ENCODE measurements around the gene GFPT1.

The GFPT1 gene

GRCh38 chr2:69291004-69291650, 95.9 kb downstream of the GFPT1 start:
- DNase-seq (ENCODE audit: low read depth): no peak

DNA sequence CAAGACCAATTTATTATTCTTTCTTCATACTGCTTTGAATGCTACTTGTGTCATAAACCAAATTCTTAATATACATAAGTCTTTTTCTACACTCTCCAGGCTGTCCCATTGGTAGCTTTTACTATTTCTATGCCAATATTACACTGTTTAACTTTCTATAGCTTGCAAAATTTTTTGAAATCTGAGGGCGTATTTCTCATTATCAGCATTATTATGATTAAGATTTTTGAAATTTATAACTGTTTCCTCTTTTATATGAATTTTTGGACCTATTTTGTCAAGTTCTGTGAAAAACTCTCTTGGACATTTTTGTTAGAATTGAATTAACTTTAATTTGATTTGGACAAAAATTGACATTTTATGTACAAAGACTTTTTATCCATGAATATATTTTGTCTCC, 98.6 kb downstream of the GFPT1 start:
- DNase-seq (ENCODE audit: low read depth): no peak

- DNase-seq (ENCODE audit: low read depth): no peak
Observed at GRCh38 chr2:69287544-69287943, 99.5 kb downstream of the GFPT1 start.

- DNase-seq (ENCODE audit: low read depth): no peak
Observed at GRCh38 chr2:69285379-69285894, 101.6 kb downstream of the GFPT1 start.

- DNase-seq (ENCODE audit: low read depth): no peak
Observed at GRCh38 chr2:69280796-69281412, 106.1 kb downstream of the GFPT1 start.

- no peak for DNase-seq (ENCODE audit: low read depth)
Observed at GRCh38 chr2:69279931-69280681, 106.9 kb downstream of the GFPT1 start.

DNA sequence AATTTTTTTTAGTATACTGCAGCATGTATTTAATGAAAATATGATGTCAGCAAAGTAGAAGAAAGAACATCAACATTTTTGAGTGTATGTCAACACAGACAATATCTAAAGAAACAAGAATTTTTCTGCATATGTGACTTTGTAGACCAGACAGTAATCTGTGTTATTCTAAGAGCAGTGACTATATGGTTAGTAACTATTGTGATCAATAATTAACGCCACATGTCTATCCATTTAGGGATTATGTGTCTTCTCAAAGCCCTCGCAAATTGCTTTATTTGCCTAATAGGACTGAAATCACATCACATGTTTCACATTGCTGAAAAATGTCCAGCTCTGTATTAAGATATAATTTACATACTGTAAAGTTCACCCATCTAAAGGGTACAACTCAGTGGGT, 107.8 kb downstream of the GFPT1 start:
- no peak for DNase-seq (ENCODE audit: low read depth)

GRCh38 chr2:69278366-69278765, 108.7 kb downstream of the GFPT1 start:
- no peak for DNase-seq (ENCODE audit: low read depth)

DNA sequence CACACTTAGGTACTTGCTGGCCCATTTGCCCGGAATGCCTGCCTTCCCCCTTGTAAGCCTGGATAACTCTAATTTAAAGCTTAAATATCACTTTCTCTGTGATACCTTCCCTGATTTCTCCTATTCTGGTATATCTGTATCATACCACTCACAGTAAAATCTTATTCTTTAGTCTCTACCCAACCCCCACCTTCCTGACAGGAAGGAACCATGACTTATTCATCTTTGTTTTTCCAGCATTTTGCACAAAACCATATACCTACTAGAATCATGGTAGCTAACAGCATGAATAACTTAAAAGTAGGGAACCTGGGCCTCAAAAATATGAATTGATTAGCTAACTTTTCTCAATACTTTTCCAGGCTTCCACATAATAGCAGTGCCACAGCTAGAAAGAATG, 111.5 kb downstream of the GFPT1 start:
- no peak for DNase-seq (ENCODE audit: low read depth)

- DNase-seq (ENCODE audit: low read depth): no peak
Observed at GRCh38 chr2:69272803-69273471, 114.1 kb downstream of the GFPT1 start.

DNA sequence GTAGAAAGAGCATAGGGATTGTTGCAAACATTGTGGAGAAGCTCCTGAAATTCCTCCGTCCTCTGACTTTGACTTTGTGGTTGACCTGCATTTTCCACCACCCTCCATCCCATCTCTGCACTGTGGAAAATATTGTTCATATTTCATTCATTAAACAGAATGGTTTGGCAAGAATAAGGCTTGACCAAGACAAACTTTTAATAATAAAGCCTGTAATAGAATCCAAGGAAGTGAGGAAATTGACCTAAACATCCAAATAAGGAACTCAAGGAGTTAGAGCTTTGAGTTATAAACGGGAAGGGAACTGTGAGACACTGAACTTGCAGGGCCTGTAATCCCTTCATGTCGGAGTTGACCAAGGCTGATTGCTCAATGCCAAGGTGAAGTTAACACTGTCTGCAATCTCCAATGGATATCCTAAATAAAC, 115.2 kb downstream of the GFPT1 start:
- DNase-seq (ENCODE audit: low read depth): no peak

Data from stimulated activated CD8-positive, alpha-beta memory T cell treated with anti-CD3 and anti-CD28 coated beads, Interleukin-15, amount 100 ng/mL, for 1 hour (primary cell).